MCF 10A (cell line): Measurements from ENCODE around the gene DPH1. TPM values are rescaled to one million over a fixed set of nuclear protein-coding genes. Genes with fewer than 3 reads are reported as not detected.

Source experiments
- BruUV-seq: library from RNA; stranded (reverse); fragments of 400-500 nt; replicated peaks from 2 replicates; lab custom pipeline; 2021; lab: Mats Ljungman, UMichigan
- CTCF ChIA-PET: fragments of 300-600 bp; sonication (Branson Sonifier 250); formaldehyde crosslinking; extraction: SDS; loops from one replicate; lab custom pipeline; 2021; ENCODE audit warnings: antibody characterized with exemption, inconsistent platforms; lab: Yijun Ruan, JAX
- POLR2A ChIA-PET: fragments of 300-600, 350-650 bp; sonication (Branson Sonifier 250); formaldehyde crosslinking; extraction: SDS; loops from one replicate; lab custom pipeline; 2020; ENCODE audit warnings: antibody characterized with exemption, inconsistent platforms; lab: Yijun Ruan, JAX
- DNase-seq: peaks from one replicate; pipeline ENCODE4 v3.0.0-alpha.2; 2018; ENCODE audit not compliant: unreplicated experiment
- H3K27ac Mint-ChIP-seq: one replicate; pipeline ENCODE4 v1.8.0; 2022; ENCODE audit warnings: mild to moderate bottlenecking, low read depth, mixed read lengths; ENCODE audit not compliant: unreplicated experiment
- H3K27me3 Mint-ChIP-seq: one replicate; pipeline ENCODE4 v1.8.0; 2022; ENCODE audit warnings: mixed read lengths; ENCODE audit not compliant: insufficient read depth, unreplicated experiment
- H3K36me3 Mint-ChIP-seq: one replicate; pipeline ENCODE4 v1.8.0; 2022; ENCODE audit warnings: mild to moderate bottlenecking, moderate library complexity, mixed read lengths; ENCODE audit not compliant: insufficient read depth, unreplicated experiment
- H3K4me1 Mint-ChIP-seq: one replicate; pipeline ENCODE4 v1.8.0; 2022; ENCODE audit warnings: mixed read lengths; ENCODE audit not compliant: insufficient read depth, unreplicated experiment
- H3K4me3 Mint-ChIP-seq: one replicate; pipeline ENCODE4 v1.8.0; 2022; ENCODE audit warnings: mild to moderate bottlenecking, moderate library complexity, mixed read lengths; ENCODE audit not compliant: unreplicated experiment
- H3K9me3 Mint-ChIP-seq: one replicate; pipeline ENCODE4 v1.8.0; 2022; ENCODE audit warnings: mixed read lengths; ENCODE audit not compliant: unreplicated experiment
- CTCF ChIP-seq: fragments of 200-600 bp; IDR thresholded peaks from one replicate; pipeline ENCODE4 v1.8.0; 2022; ENCODE audit warnings: antibody characterized with exemption, mild to moderate bottlenecking; ENCODE audit not compliant: unreplicated experiment
- intact Hi-C: fragments of 100-400 bp; cut with micrococcal nuclease; formaldehyde crosslinking; loops from 2 replicates; pipeline ENCODE4 v1.14.1; 2022
- total RNA-seq: library from RNA; stranded (reverse); gene quantifications from 2 replicates; pipeline ENCODE4 v1.2.3, GENCODE V29; 2022

The DPH1 gene
- total RNA-seq, 1 experiment from 2014 or later, result 45.2 TPM

GRCh38 chr17:1985686-1986085 lies 44.3 kb upstream of the DPH1 start:
- POLR2A ChIA-PET, result no interaction called here
- intact Hi-C loops, result no loop called here
- CTCF ChIA-PET, result no interaction called here
- peak overlapping the region; percentile 61 for H3K27ac Mint-ChIP-seq
- H3K4me3 Mint-ChIP-seq, result no peak overlapping the region
- no peaks in the 10 kb centered on the region for H3K27me3 Mint-ChIP-seq
- H3K9me3 Mint-ChIP-seq, result no peaks in the 10 kb centered on the region
- peaks cover 35% of the 10 kb centered on the region for H3K4me1 Mint-ChIP-seq
- BruUV-seq, result no TSS peak
- TF ChIP-seq CTCF, result no peak
- DNase-seq, result no peak
- peaks cover 5% of the 10 kb centered on the region for H3K36me3 Mint-ChIP-seq

GRCh38 chr17:1986783-1987451 lies 43.0 kb upstream of the DPH1 start:
- peaks cover 26% of the 10 kb centered on the region for H3K4me1 Mint-ChIP-seq
- no peaks in the 10 kb centered on the region for H3K9me3 Mint-ChIP-seq
- H3K27me3 Mint-ChIP-seq, result no peaks in the 10 kb centered on the region
- DNase-seq, result no peak
- intact Hi-C loops, result no loop called here
- H3K4me3 Mint-ChIP-seq, result no peak overlapping the region
- BruUV-seq, result no TSS peak
- H3K36me3 Mint-ChIP-seq, result peaks cover 5% of the 10 kb centered on the region
- H3K27ac Mint-ChIP-seq, result peak overlapping the region; percentile 86
- ChIA-PET POLR2A (interaction anchor here (1.2 to 1.5 kb wide), 2 partner anchors 13 kb away, joined by 3 to 4 read pairs; no protein-coding TSS in a partner anchor), CTCF (interaction anchor here (0.6 kb wide), 1 partner anchor 800 kb away, joined by 4 read pairs; no protein-coding TSS in a partner anchor)
- TF ChIP-seq CTCF, result no peak

- no TSS peak for BruUV-seq
- TF ChIP-seq CTCF, result no peak
- CTCF ChIA-PET, result interaction anchor here (0.6 kb wide), 1 partner anchor 33 kb away, joined by 3 read pairs; no protein-coding TSS in a partner anchor
- no peaks in the 10 kb centered on the region for H3K9me3 Mint-ChIP-seq
- peak overlapping the region; percentile 20 for H3K27ac Mint-ChIP-seq
- intact Hi-C loops, result no loop called here
- H3K36me3 Mint-ChIP-seq, result peaks cover 5% of the 10 kb centered on the region
- DNase-seq, result peak; percentile 95
- H3K4me1 Mint-ChIP-seq, result peaks cover 22% of the 10 kb centered on the region
- peak overlapping the region; percentile 34 for H3K4me3 Mint-ChIP-seq
- POLR2A ChIA-PET, result interaction anchor here (0.7 to 1.8 kb wide), 4 partner anchors 37 to 897 kb away, joined by 3 to 8 read pairs (median 3); partner anchors contain the start of gene RTN4RL1
- H3K27me3 Mint-ChIP-seq, result no peaks in the 10 kb centered on the region
Observed at GRCh38 chr17:1989135-1989534, 40.8 kb upstream of the DPH1 start.

- H3K27me3 Mint-ChIP-seq, result no peaks in the 10 kb centered on the region
Observed at GRCh38 chr17:1992541-1992940, 37.4 kb upstream of the DPH1 start.

More at GRCh38 chr17:1992541-1992940, 37.4 kb upstream of the DPH1 start:
- no peak overlapping the region for H3K4me3 Mint-ChIP-seq
- peaks cover 25% of the 10 kb centered on the region for H3K4me1 Mint-ChIP-seq
- no peak overlapping the region for H3K27ac Mint-ChIP-seq
- no peak for DNase-seq
- ChIA-PET POLR2A (interaction anchor here (0.7 to 1.0 kb wide), 2 partner anchors 19 to 718 kb away, joined by 3 to 5 read pairs; no protein-coding TSS in a partner anchor), CTCF (no interaction called here)
- intact Hi-C loops, result no loop called here
- no TSS peak for BruUV-seq
- no peaks in the 10 kb centered on the region for H3K9me3 Mint-ChIP-seq
- peaks cover 4% of the 10 kb centered on the region for H3K36me3 Mint-ChIP-seq
- no peak for TF ChIP-seq CTCF
